Measurements from ENCODE around the gene NEMP1.

DNA sequence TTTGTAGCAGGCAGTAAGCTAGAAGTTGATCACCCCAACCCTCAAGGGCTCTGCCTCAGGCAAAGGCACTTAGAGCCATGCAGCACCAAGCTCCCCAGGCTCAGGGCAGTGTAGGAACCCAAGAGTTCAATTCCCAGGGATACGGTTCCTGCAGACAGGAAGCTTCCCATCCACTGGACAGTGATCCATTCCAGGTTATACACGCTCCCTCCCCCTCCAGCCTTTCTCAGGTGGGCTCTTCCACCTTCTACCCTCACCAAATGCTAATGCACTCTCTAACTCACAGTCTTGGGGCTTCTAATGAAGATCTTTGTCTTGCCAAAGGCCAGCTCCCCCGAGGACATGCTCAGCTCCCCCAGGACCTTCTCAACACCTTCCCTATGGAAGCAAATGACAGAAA lies 41.3 kb downstream of the NEMP1 start:
- TF ChIP-seq, protein P1, sequence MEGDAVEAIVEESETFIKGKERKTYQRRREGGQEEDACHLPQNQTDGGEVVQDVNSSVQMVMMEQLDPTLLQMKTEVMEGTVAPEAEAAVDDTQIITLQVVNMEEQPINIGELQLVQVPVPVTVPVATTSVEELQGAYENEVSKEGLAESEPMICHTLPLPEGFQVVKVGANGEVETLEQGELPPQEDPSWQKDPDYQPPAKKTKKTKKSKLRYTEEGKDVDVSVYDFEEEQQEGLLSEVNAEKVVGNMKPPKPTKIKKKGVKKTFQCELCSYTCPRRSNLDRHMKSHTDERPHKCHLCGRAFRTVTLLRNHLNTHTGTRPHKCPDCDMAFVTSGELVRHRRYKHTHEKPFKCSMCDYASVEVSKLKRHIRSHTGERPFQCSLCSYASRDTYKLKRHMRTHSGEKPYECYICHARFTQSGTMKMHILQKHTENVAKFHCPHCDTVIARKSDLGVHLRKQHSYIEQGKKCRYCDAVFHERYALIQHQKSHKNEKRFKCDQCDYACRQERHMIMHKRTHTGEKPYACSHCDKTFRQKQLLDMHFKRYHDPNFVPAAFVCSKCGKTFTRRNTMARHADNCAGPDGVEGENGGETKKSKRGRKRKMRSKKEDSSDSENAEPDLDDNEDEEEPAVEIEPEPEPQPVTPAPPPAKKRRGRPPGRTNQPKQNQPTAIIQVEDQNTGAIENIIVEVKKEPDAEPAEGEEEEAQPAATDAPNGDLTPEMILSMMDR (optimal IDR thresholded peaks at IDR 0.05 in 1 of 3, IDR thresholded peaks at IDR 0.05 in 1 of 3, conservative IDR thresholded peaks at IDR 0.05 in 1 of 3; ENCODE audit: extremely low read depth in 1 of 3, insufficient read depth in 2 of 3, low read length in 3 of 3): no peak
- TF ChIP-seq EZH2 (IDR thresholded peaks at IDR 0.05; ENCODE audit: low read length): no peak
